ENCODE results near the gene FKBP7.
"Not testable (repeated sequence)": the region's sequence is repeated elsewhere in the genome, so short reads cannot be mapped to it uniquely, and the experiment has no call there.

Gene FKBP7, protein sequence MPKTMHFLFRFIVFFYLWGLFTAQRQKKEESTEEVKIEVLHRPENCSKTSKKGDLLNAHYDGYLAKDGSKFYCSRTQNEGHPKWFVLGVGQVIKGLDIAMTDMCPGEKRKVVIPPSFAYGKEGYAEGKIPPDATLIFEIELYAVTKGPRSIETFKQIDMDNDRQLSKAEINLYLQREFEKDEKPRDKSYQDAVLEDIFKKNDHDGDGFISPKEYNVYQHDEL

DNA sequence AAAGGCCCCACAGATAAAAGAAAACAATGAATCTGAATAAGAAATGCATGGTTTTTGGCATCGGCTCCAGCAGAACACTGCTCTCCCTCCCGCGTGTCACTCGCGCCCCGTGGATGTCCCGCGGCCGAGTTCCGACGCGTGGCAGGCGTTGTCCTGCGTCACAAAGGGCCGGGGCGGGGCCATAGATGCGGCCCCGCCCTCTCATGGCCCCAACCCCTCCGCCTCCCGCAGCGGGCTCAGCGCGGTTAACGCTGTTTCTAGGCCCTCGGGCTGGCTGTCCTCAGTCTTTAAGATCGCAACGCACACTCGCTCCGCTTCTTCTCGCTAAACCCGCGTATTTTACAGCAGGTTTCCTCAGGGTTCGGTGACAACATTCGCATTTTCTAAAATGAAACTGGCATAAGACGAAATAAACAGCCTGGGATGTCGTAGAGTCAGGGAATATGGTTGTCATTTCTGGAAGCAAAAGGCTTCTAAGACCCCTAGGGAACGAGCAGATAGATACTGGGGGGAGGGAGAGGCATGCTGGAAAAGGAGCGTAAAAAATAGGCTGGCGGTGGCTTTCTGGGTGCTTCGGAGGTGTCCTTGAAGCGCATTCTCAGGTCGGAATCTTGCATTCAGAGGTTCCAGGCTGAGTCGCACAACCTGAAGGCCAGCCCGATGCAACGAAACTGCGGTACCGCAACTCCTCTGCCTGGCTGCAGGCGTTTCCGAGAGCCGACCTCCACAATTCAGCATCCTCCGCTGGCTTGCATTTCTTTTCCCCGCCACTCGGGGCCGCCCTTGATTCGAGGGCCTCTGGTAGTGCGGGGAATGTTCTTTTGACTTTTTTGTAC lies at the start of gene FKBP7:
TSS of gene FKBP7 (minus strand) at position 162 of the 836 bp plus-strand sequence. CDS start at position 61, 101 bp downstream.
- Histone ChIP-seq H3K27me3 (ENCODE audit: low read length) (no peaks in the 10 kb centered on the region), H3K9me2 (replicated peaks; ENCODE audit: insufficient read depth, low read length) (no peaks in the 10 kb centered on the region), H3K9me3 (ENCODE audit: insufficient read depth, low read length) (no peaks in the 10 kb centered on the region), H3K79me2 (ENCODE audit: insufficient read depth, low read length) (peaks cover 26% of the 10 kb centered on the region), H3K4me3 (ENCODE audit: insufficient read depth, low read length, poor library complexity, severe bottlenecking) (peak within 1 kb of the TSS; percentile 83), H4K20me1 (ENCODE audit: low read depth, low read length) (no peaks in the 10 kb centered on the region), H3K27ac (ENCODE audit: low read depth, low read length) (peak within 1 kb of the TSS; percentile 73), H3K4me2 (ENCODE audit: low read depth, low read length, poor library complexity, severe bottlenecking) (peak within 1 kb of the TSS; percentile 99), H3F3A (ENCODE audit: insufficient read depth) (peaks cover 21% of the 10 kb centered on the region), H3K9ac (ENCODE audit: low read length) (peak within 1 kb of the TSS; percentile 75), H3K36me3 (ENCODE audit: low read length) (no peaks in the 10 kb centered on the region), H2AFZ (ENCODE audit: low read depth, low read length, severe bottlenecking) (peak within 1 kb of the TSS; percentile 90)
- TF ChIP-seq EZH2phosphoT487 (conservative IDR thresholded peaks at IDR 0.05; ENCODE audit: low read length), result no peak
- TF ChIP-seq, protein P1, sequence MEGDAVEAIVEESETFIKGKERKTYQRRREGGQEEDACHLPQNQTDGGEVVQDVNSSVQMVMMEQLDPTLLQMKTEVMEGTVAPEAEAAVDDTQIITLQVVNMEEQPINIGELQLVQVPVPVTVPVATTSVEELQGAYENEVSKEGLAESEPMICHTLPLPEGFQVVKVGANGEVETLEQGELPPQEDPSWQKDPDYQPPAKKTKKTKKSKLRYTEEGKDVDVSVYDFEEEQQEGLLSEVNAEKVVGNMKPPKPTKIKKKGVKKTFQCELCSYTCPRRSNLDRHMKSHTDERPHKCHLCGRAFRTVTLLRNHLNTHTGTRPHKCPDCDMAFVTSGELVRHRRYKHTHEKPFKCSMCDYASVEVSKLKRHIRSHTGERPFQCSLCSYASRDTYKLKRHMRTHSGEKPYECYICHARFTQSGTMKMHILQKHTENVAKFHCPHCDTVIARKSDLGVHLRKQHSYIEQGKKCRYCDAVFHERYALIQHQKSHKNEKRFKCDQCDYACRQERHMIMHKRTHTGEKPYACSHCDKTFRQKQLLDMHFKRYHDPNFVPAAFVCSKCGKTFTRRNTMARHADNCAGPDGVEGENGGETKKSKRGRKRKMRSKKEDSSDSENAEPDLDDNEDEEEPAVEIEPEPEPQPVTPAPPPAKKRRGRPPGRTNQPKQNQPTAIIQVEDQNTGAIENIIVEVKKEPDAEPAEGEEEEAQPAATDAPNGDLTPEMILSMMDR (IDR thresholded peaks at IDR 0.05; ENCODE audit: insufficient read depth, low read length, poor library complexity, severe bottlenecking), result peak; percentile 58

DNA sequence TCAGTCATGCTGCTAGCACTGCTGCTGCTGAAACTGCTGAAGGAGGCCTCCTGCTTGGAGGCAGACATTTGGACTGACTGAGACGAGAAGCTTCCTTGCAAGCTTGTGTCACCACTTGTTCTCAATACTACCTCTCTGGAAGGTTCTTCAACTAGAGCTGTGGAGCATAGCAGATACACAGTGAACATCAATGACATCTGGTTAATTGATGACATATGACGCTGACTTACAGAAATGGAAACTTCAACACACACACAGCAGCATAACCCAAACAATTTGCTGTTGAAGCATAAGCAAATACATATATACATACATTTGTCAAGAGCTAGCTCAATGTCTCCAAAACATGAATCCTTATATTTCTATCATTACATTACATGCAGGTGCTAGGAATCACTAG lies 49.2 kb upstream of the FKBP7 start:
- no peak overlapping the region for H2AFZ ChIP-seq (ENCODE audit: low read depth, low read length, severe bottlenecking)

DNA sequence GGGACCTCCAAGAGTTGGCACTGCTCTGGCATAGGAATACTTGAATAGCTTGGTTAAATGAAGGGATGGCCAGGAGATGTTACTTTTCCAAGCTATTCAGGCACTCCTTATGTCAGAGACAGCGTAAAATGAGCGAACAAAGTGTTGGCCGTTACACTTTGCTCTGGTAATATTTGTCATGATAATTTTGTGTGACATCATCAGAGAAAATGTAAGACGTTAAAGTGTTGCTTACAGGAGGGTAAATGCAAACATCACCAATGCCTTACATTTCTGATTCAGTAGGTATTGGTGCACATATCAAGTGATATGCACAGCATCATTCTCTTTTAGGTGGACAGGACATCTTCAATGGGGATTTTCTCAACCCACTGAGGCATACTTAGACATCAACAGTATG lies 47.9 kb upstream of the FKBP7 start:
- no peak overlapping the region for H3K27ac ChIP-seq (ENCODE audit: low read depth, low read length)
- H3K4me2 ChIP-seq (ENCODE audit: low read depth, low read length, poor library complexity, severe bottlenecking), result no peak overlapping the region
- TF ChIP-seq EZH2phosphoT487 (conservative IDR thresholded peaks at IDR 0.05; ENCODE audit: low read length), result no peak
- TF ChIP-seq, protein P1 (IDR thresholded peaks at IDR 0.05; ENCODE audit: insufficient read depth, low read length, poor library complexity, severe bottlenecking), result no peak
- 0 out of 2 replicates have a peak, but pooled peaks cover 4% of the 10 kb centered on the region for H3F3A ChIP-seq (ENCODE audit: insufficient read depth)
- no peak overlapping the region for H3K9ac ChIP-seq (ENCODE audit: low read length)
- H3K27me3 ChIP-seq (ENCODE audit: low read length), result no peaks in the 10 kb centered on the region
- no peak overlapping the region for H3K4me3 ChIP-seq (ENCODE audit: insufficient read depth, low read length, poor library complexity, severe bottlenecking)
- H3K9me2 ChIP-seq (replicated peaks; ENCODE audit: insufficient read depth, low read length), result no peaks in the 10 kb centered on the region
- no peaks in the 10 kb centered on the region for H3K9me3 ChIP-seq (ENCODE audit: insufficient read depth, low read length)
- no peaks in the 10 kb centered on the region for H3K36me3 ChIP-seq (ENCODE audit: low read length)
- no peak overlapping the region for H2AFZ ChIP-seq (ENCODE audit: low read depth, low read length, severe bottlenecking)
- no peaks in the 10 kb centered on the region; the same call in 1 of the 2 replicates for H4K20me1 ChIP-seq (ENCODE audit: low read depth, low read length)
- peaks cover 68% of the 10 kb centered on the region for H3K79me2 ChIP-seq (ENCODE audit: insufficient read depth, low read length)

More for the DNA sequence above, 49.2 kb upstream of the FKBP7 start:
- H3K9me3 ChIP-seq (ENCODE audit: insufficient read depth, low read length), result no peaks in the 10 kb centered on the region
- H3K4me2 ChIP-seq (ENCODE audit: low read depth, low read length, poor library complexity, severe bottlenecking), result no peak overlapping the region
- no peak for TF ChIP-seq EZH2phosphoT487 (conservative IDR thresholded peaks at IDR 0.05; ENCODE audit: low read length)
- TF ChIP-seq, protein P1 (IDR thresholded peaks at IDR 0.05; ENCODE audit: insufficient read depth, low read length, poor library complexity, severe bottlenecking), result no peak
- no peaks in the 10 kb centered on the region for H3K36me3 ChIP-seq (ENCODE audit: low read length)
- no peaks in the 10 kb centered on the region for H3K27me3 ChIP-seq (ENCODE audit: low read length)
- H3K79me2 ChIP-seq (ENCODE audit: insufficient read depth, low read length), result peaks cover 68% of the 10 kb centered on the region
- H3K4me3 ChIP-seq (ENCODE audit: insufficient read depth, low read length, poor library complexity, severe bottlenecking), result no peak overlapping the region
- no peak overlapping the region for H3K9ac ChIP-seq (ENCODE audit: low read length)
- H3K9me2 ChIP-seq (replicated peaks; ENCODE audit: insufficient read depth, low read length), result no peaks in the 10 kb centered on the region
- H3K27ac ChIP-seq (ENCODE audit: low read depth, low read length), result no peak overlapping the region
- H3F3A ChIP-seq (ENCODE audit: insufficient read depth), result 0 out of 2 replicates have a peak, but pooled peaks cover 2% of the 10 kb centered on the region
- H4K20me1 ChIP-seq (ENCODE audit: low read depth, low read length), result no peaks in the 10 kb centered on the region; the same call in 1 of the 2 replicates

DNA sequence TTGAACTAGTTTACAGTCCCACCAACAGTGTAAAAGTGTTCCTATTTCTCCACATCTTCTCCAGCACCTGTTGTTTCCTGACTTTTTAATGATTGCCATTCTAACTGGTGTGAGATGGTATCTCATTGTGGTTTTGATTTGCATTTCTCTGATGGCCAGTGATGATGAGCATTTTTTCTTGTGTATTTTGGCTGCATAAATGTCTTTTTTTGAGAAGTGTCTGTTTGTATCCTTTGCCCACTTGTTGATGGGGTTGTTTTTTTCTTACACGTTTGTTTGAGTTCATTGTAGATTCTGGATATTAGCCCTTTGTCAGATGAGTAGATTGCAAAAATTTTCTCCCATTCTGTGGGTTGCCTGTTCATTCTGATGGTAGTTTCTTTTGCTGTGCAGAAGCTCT lies 47.1 kb upstream of the FKBP7 start:
- H3K79me2 ChIP-seq (ENCODE audit: insufficient read depth, low read length), result peaks cover 62% of the 10 kb centered on the region
- not testable (repeated sequence) for H3K27ac ChIP-seq (ENCODE audit: low read depth, low read length); H4K20me1 ChIP-seq (ENCODE audit: low read depth, low read length); H3K27me3 ChIP-seq (ENCODE audit: low read length); H3K4me2 ChIP-seq (ENCODE audit: low read depth, low read length, poor library complexity, severe bottlenecking); H3K9me2 ChIP-seq (replicated peaks; ENCODE audit: insufficient read depth, low read length); H3K4me3 ChIP-seq (ENCODE audit: insufficient read depth, low read length, poor library complexity, severe bottlenecking); H3K9ac ChIP-seq (ENCODE audit: low read length); H2AFZ ChIP-seq (ENCODE audit: low read depth, low read length, severe bottlenecking); H3F3A ChIP-seq (ENCODE audit: insufficient read depth); H3K9me3 ChIP-seq (ENCODE audit: insufficient read depth, low read length); H3K36me3 ChIP-seq (ENCODE audit: low read length)

DNA sequence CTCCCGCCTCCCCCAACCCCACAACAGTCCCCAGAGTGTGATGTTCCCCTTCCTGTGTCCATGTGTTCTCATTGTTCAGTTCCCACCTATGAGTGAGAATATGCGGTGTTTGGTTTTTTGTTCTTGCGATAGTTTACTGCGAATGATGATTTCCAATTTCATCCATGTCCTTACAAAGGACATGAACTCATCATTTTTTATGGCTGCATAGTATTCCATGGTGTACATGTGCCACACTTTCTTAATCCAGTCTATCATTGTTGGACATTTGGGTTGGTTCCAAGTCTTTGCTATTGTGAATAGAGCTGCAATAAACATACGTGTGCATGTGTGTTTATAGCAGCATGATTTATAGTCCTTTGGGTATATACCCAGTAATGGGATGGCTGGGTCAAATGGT lies 46.6 kb upstream of the FKBP7 start:
- H3K4me2 ChIP-seq (ENCODE audit: low read depth, low read length, poor library complexity, severe bottlenecking); H3K9ac ChIP-seq (ENCODE audit: low read length); H3K9me2 ChIP-seq (replicated peaks; ENCODE audit: insufficient read depth, low read length); H3K27me3 ChIP-seq (ENCODE audit: low read length); H2AFZ ChIP-seq (ENCODE audit: low read depth, low read length, severe bottlenecking); H3K36me3 ChIP-seq (ENCODE audit: low read length); H3K4me3 ChIP-seq (ENCODE audit: insufficient read depth, low read length, poor library complexity, severe bottlenecking); H4K20me1 ChIP-seq (ENCODE audit: low read depth, low read length); H3F3A ChIP-seq (ENCODE audit: insufficient read depth); H3K27ac ChIP-seq (ENCODE audit: low read depth, low read length); H3K9me3 ChIP-seq (ENCODE audit: insufficient read depth, low read length): not testable (repeated sequence)
- H3K79me2 ChIP-seq (ENCODE audit: insufficient read depth, low read length), result peaks cover 58% of the 10 kb centered on the region

All from SU-DHL-6 (cell line).